C4-2B (cell line): ENCODE measurements around the gene TBCB.

Experiments
- CTCF ChIP-seq: fragments of 450-650 bp; conservative IDR thresholded peaks from 2 replicates; pipeline ENCODE4 v1.5.1; 2017; ENCODE audit warnings: mild to moderate bottlenecking
- ZFX ChIP-seq: fragments of 450-650 bp; IDR thresholded peaks from 2 replicates; pipeline ENCODE4 v1.6.1; 2017

DNA sequence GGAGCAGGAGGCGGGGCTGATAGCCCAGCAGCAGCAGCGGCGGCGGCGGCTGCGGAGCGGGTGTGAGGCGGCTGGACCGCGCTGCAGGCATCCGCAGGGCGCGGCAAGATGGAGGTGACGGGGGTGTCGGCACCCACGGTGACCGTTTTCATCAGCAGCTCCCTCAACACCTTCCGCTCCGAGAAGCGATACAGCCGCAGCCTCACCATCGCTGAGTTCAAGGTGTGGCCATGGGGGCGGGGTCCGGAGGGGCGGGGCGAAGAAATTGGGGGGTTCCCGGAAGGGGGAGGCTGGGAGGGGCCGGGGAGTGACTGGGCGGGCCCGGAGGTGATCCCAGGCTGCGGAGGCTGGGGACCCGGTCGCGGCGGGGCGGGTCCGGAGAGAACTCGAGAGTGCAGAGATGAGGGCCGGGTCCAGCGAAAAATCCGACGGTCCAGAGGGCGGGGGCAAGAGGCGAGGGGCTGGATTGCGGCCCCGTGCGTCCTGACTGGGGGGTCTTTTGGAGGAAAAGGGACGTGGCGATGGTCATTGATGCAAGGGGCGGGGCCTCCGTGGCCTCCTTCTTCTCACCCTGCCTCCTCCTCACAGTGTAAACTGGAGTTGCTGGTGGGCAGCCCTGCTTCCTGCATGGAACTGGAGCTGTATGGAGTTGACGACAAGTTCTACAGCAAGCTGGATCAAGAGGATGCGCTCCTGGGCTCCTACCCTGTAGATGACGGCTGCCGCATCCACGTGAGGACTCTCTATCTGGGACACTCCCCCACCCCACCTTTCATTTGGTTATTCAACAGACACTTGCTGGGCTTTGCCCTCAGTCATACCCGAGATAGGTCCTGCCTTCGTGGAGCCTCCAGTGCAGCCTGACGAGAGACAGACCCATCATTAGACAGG lies at the start of gene TBCB:
- TF ChIP-seq CTCF (no peak), ZFX (no peak)
